Inferior parietal cortex (tissue), 1 donor: ENCODE measurements around the gene FOXD2.

ENCODE experiments used
- DNase-seq: peaks from one replicate; pipeline ENCODE4 v3.0.0-alpha.2; 2016; ENCODE audit errors: extremely low spot score

Gene FOXD2

GRCh38 chr1:47417170-47418044, 20.4 kb upstream of the FOXD2 start:
- no peak for DNase-seq

DNA sequence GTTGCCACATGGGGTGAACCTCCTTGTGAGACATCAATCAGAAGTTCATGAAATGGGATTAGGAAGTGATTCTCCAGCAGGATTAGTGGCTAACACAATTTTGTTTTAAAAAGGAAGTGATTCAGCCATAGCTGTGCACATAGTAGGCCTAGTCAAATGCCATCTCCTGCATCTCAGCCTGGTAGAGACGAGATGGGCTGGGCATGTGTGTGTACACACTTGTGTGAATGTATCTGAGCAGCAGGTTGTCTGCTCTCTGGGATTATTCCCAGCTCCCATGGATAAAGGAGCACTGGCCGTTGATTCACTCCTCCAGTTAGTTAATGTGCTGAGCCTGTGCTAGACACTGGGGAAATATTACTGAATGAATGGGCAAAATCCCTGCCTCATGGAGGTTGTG, 19.7 kb upstream of the FOXD2 start:
- DNase-seq, result no peak

DNA sequence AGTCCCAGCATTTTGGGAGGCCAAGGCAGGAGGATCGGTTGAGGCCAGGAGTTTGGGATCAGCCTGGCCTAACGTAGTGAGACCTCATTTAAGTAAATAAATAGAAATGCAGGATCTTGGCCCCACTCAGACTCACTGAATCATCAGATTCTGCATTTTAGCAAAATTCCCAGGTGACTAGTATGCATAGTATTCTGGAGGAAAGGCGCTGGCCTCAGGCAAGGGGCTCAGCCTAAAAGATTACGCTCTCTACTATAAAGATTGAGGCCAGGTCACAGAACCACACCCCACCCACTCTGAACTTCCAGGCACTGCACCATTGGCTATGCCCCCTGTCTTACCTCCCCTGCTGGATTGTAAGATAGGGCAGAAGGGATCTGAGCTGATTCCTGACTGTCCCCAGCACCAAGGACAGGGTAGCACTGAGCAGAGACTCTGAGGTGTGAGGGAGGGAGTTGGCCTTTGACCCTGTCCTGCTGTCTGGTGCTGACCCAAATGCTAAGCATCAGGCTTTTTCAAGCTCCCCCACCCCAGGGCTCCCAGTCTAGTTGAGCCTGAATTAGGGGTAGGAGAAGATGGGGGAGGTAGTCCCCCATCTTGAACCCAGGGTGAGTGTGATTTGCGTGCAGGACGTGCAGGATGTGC, 19.0 kb upstream of the FOXD2 start:
- DNase-seq, result no peak

- no peak for DNase-seq
These were observed 17.3 kb upstream of the FOXD2 start for GRCh38 chr1:47420547-47420946.

GRCh38 chr1:47423872-47424271, 14.0 kb upstream of the FOXD2 start:
- no peak for DNase-seq

DNA sequence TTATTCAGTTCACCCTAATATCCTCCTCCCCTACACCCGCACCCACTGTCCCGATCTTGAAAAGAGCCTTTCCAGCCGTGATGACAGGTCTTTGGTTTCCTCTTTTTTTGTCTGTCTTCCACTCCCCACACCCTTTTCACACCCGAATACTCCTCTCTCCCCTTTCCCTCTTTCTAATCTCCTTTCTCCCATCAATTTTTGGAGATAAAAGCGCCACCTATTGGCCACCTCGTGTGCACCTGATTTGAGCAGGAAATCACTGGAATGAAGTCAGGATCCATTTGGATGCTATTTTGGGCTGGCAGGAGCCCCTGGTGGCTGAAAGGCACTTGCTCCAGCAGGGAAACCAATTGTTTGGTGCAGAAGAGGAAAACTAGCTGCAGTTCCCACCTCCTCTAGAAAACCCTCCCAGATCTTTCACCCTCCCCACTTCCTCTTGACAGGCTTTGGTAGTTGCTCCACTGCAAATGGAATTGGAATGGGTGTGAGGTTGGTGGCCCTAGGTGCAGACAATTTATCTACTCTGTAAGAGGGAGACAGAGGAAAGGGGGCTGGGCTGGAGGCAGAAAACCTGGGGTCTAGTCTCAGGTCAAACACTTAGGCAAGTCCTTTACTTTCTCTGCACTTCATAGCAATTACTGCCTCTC, 13.4 kb upstream of the FOXD2 start:
- peak; percentile 47 for DNase-seq

DNA sequence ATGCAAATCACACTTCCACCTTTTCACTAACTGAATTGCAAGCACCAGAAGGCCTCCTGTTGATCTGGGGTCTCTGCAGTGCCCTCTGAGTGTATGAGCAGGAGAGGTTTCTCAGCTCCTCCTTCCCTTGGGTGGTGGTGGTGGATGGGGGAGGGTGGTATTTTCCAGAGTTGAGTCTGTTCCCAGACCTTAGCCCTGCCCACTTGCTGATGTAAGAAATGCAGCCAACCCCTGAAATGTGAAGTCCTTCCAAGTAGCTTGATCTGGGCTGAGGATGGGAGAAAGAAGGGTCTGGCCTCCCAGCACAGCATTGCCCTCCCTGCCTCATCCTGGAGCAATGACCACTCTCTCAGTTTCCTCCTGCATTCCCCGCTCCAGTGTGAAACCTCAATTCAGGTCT, 6.3 kb upstream of the FOXD2 start:
- no peak for DNase-seq

DNA sequence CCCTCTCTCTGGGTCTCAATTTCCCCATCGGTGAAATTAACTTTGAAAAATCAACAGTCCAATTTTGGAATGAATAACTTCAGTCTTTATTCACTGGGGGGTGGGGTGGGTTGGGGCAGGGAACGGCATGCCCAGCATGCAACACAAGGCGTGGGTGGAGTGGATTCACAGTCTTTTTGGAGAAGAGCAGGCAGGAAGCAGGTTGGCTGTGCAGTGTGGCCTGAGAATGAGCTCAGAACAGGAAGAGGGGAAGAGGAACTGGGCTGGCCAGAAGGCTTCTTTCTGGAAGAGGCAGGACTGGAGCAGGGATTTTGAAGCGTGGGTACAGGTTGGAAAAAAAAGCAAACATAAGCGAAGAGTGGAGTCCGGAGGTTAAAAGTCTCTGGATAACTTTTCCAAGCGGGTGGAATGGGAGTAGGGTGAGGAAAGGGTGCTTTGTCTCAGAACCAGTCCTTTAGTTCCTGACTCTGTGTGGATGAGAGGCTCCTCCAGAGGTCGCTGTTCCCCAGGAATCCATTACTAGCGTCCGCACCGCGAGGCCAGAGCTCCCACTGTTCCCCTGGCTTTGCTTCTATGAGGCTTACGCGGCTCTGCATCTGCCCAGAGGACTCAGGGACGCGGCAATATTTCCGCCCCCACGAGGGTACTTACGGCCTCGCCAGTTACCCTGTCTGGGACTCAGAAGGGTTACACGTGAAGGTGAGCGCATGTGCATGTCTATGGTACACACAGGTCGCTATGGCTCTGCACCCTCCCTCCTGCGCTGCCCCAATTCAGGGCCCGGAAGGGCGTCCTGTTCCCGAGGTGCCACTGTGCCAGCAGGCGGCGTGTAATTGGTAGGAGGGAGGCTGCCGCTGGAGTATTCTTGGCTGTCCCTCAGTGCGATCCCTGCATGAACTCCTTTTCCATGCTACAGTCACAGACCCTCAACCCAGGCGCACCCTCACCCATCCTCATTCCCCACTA, 5.5 kb upstream of the FOXD2 start:
- DNase-seq, result peak; percentile 84

- no peak for DNase-seq
These were observed 4.8 kb upstream of the FOXD2 start for GRCh38 chr1:47433037-47433421.

DNA sequence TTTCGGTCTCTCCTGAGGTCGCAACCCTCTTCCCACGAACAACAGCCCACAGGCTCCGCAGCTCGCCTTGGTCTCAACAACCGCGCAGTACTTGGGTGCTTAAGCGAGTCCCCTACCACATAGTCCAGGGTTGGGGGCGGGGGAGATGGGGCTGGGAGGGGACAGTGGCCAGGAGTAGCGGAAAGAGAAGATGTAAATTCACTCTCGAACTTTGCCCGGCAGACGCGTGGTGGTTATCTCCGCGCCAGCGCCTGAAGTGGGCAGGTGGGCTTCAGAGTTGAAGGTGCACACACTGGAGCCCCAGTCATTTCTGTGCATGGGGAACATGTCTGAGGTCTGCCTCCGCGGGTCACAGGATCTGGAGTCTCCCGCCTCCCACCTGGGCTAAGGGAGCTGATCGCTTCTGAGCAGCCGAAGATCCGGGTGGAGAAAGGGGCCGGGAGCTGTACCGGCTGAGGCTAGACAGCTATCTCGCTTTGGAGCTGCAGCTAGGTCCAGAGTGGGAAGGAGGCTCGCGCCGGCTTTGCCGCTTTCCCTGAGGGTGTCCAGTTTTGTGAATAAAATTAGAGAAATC, 4.3 kb upstream of the FOXD2 start:
- no peak for DNase-seq

DNA sequence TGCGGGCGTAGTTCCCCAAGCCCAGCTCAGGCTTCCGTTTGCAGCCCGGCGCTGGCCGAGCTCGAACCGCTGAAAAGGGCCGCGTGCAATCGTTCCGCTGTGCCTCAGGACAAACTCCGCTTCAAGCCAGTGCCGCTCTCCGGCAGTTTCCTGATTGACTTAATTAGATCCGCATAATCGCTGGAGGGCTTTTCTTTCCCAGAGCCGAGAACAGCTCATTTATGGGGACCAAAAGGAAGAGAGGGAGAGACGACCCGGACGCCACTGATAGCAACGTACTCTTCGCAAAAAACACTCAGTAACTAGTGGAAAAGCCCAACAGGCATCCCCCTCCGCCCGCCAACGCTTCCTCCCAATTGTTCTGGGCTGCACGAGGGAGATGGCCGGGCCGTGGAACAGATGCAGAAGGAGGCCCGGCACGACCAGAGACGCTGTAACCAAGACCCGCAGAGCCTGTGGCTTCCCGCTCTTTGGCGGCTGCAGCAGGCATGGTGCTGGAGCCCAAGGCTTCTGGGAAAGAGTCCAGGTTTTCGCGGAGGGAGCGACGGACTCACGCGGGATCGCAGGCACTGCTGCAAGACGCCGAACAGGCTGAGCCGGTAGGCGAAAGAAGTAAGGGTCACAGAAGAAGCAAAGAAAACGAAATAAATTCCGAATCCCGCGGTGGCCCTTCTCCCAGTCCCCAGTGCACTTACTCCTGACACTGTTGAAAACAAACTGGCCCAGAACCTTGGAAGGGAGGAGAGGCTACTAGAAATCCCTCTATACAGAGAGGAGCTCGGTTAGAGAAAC, 3.6 kb upstream of the FOXD2 start:
- peak; percentile 30 for DNase-seq

- no peak for DNase-seq
These were observed 2.1 kb upstream of the FOXD2 start for GRCh38 chr1:47435506-47436303.

GRCh38 chr1:47436304-47436978, 1.4 kb upstream of the FOXD2 start:
- DNase-seq, result no peak

- DNase-seq, result no peak
These were observed 831 bp upstream of the FOXD2 start for GRCh38 chr1:47436979-47437446.

GRCh38 chr1:47438165-47439016, 547 bp downstream of the FOXD2 start:
- no peak for DNase-seq

DNA sequence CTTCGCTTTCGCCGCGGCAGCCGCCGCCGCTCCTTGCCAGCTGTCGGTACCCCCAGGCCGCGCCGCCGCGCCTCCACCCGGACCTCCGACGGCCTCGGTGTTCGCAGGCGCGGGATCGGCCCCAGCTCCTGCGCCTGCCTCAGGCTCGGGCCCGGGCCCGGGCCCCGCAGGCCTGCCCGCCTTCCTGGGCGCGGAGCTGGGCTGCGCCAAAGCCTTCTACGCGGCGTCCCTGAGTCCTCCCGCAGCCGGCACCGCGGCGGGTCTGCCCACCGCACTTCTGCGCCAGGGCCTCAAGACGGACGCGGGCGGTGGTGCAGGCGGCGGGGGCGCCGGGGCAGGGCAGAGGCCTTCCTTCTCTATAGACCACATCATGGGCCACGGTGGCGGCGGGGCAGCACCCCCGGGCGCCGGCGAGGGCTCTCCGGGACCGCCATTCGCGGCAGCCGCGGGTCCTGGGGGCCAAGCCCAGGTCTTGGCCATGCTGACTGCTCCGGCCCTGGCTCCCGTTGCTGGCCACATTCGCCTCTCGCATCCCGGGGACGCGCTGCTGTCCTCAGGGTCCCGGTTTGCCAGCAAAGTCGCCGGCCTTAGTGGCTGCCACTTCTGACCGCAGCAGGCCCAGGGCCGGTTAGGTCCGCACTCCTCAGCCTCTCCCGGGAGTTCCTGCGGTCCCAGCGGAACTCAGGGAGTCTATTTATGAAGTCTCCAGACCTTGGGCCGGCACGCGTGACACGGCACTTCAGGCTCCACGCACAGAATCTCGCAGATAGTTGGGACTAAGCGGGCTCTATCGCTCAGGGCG, 1.4 kb downstream of the FOXD2 start:
- DNase-seq, result no peak
